ENCODE measurements around the gene PCDHA13.

DNA sequence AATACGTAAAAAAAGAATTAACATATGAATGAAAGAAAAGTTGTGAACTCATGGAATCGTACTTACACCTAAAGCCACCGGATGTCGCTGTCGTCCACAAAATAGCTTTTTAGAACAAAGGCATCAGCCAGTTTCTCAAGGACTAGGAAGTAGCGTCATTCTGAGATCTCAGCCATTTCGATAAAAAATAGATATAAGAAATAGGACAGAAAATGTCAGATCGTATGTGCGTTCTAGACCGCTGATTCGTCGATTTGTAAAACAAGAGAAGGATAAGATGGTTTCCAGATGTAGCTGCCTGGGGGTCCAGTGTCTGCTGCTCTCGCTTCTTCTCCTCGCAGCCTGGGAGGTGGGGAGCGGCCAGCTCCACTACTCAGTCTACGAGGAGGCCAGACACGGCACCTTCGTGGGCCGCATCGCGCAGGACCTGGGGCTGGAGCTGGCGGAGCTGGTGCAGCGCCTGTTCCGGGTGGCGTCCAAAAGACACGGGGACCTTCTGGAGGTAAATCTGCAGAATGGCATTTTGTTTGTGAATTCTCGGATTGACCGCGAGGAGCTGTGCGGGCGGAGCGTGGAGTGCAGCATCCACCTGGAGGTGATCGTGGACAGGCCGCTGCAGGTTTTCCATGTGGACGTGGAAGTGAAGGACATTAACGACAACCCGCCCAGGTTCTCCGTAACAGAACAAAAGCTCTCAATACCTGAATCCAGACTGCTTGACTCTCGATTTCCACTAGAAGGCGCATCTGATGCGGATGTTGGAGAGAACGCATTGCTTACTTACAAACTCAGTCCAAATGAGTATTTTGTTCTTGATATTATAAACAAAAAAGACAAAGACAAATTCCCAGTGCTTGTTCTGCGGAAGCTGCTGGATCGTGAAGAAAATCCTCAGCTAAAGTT, 25.9 kb upstream of the PCDHA13 start, which contains the start of gene PCDHA10:
- TF ChIP-seq, protein P1, sequence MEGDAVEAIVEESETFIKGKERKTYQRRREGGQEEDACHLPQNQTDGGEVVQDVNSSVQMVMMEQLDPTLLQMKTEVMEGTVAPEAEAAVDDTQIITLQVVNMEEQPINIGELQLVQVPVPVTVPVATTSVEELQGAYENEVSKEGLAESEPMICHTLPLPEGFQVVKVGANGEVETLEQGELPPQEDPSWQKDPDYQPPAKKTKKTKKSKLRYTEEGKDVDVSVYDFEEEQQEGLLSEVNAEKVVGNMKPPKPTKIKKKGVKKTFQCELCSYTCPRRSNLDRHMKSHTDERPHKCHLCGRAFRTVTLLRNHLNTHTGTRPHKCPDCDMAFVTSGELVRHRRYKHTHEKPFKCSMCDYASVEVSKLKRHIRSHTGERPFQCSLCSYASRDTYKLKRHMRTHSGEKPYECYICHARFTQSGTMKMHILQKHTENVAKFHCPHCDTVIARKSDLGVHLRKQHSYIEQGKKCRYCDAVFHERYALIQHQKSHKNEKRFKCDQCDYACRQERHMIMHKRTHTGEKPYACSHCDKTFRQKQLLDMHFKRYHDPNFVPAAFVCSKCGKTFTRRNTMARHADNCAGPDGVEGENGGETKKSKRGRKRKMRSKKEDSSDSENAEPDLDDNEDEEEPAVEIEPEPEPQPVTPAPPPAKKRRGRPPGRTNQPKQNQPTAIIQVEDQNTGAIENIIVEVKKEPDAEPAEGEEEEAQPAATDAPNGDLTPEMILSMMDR (IDR thresholded peaks at IDR 0.05) = no peak
- TF ChIP-seq POLR2AphosphoS5 (IDR thresholded peaks at IDR 0.05) = no peak
- no peak for TF ChIP-seq EP300 (IDR thresholded peaks at IDR 0.05)
- TF ChIP-seq POLR2A (IDR thresholded peaks at IDR 0.05) = no peak

Measured in suprapubic skin (tissue), 4 donors.